Endodermal cell (in vitro differentiated cells): Measurements from ENCODE around the gene FAM193B. TPM values are rescaled to one million over a fixed set of nuclear protein-coding genes. Genes with fewer than 3 reads are reported as not detected.

Source experiments
- DNase-seq: peaks from one replicate; pipeline ENCODE4 v3.0.0-alpha.2; 2017
- H3K27ac ChIP-seq: 2 replicates; pipeline ENCODE4 v1.5.1; 2013; ENCODE audit warnings: mild to moderate bottlenecking, low read depth, low read length, moderate library complexity
- H3K27me3 ChIP-seq: 2 replicates; pipeline ENCODE4 v1.6.1; 2013; ENCODE audit warnings: mild to moderate bottlenecking, low read length, moderate library complexity; ENCODE audit not compliant: insufficient read depth, control insufficient read depth, poor library complexity, severe bottlenecking
- H3K36me3 ChIP-seq: 2 replicates; pipeline ENCODE4 v1.7.0; 2013; ENCODE audit warnings: mild to moderate bottlenecking, low read length, moderate library complexity; ENCODE audit not compliant: control insufficient read depth, insufficient read depth
- H3K4me1 ChIP-seq: one replicate; pipeline ENCODE4 v1.7.0; 2013; ENCODE audit warnings: low read length; ENCODE audit not compliant: control insufficient read depth, insufficient read depth
- H3K4me3 ChIP-seq: 2 replicates; pipeline ENCODE4 v1.5.1; 2013; ENCODE audit warnings: mild to moderate bottlenecking, low read length, moderate library complexity
- H3K9ac ChIP-seq: 2 replicates; pipeline ENCODE4 v1.6.1; 2013; ENCODE audit warnings: mild to moderate bottlenecking, low read length, moderate library complexity; ENCODE audit not compliant: poor library complexity, severe bottlenecking; ENCODE audit errors: extremely low read depth
- H3K9me3 ChIP-seq: 2 replicates; pipeline ENCODE4 v1.6.1; 2013; ENCODE audit warnings: mild to moderate bottlenecking, low read length, moderate library complexity; ENCODE audit not compliant: control insufficient read depth
- H3K27ac Mint-ChIP-seq: 2 replicates; pipeline ENCODE4 v1.8.0; 2020; ENCODE audit warnings: mixed read lengths
- H3K27me3 Mint-ChIP-seq: 2 replicates; pipeline ENCODE4 v1.8.0; 2021; ENCODE audit warnings: mild to moderate bottlenecking, mixed read lengths; ENCODE audit not compliant: insufficient read depth
- H3K36me3 Mint-ChIP-seq: 2 replicates; pipeline ENCODE4 v1.8.0; 2020; ENCODE audit warnings: low read depth, mixed read lengths
- H3K4me1 Mint-ChIP-seq: 2 replicates; pipeline ENCODE4 v1.8.0; 2020; ENCODE audit warnings: mixed read lengths
- H3K4me3 Mint-ChIP-seq: 2 replicates; pipeline ENCODE4 v1.8.0; 2020; ENCODE audit warnings: mild to moderate bottlenecking, moderate library complexity, mixed read lengths
- H3K9me3 Mint-ChIP-seq: 2 replicates; pipeline ENCODE4 v1.8.0; 2020; ENCODE audit warnings: mild to moderate bottlenecking, mixed read lengths
- WGBS, 2 experiments: methylation state at CpG; one replicate each; pipeline versions ENCODE4 v1.1.5 to v1.1.7; 2013; ENCODE audit warnings: missing lambda C conversion rate in 2 of 2, mixed read lengths in 1 of 2; ENCODE audit not compliant: insufficient coverage in 1 of 2, insufficient read length in 1 of 2; 5-methylcytosine and 5-hydroxymethylcytosine counted together
- total RNA-seq, 2 donors: library from RNA; stranded (reverse); fragmentation: NEBNext Ultra II Directional in 1 of 2; extraction: Animal tissue kit (Norgen Biotek cat#: 25700) in 1 of 2; gene quantifications; 2 replicates in 1 of 2; 3 replicates in 1 of 2; pipeline ENCODE4 v1.2.1, GENCODE V29; 2021
- TF ChIP-seq, protein P1 (sequence below): fragments of 200-600 bp; sonication (generic); conservative IDR thresholded peaks from 2 replicates; pipeline ENCODE4 v1.5.0; 2021; ENCODE audit warnings: antibody characterized with exemption, mild to moderate bottlenecking

FAM193B gene
- total RNA-seq, 2 donors from 2014 or later, result 112 to 115 TPM

DNA sequence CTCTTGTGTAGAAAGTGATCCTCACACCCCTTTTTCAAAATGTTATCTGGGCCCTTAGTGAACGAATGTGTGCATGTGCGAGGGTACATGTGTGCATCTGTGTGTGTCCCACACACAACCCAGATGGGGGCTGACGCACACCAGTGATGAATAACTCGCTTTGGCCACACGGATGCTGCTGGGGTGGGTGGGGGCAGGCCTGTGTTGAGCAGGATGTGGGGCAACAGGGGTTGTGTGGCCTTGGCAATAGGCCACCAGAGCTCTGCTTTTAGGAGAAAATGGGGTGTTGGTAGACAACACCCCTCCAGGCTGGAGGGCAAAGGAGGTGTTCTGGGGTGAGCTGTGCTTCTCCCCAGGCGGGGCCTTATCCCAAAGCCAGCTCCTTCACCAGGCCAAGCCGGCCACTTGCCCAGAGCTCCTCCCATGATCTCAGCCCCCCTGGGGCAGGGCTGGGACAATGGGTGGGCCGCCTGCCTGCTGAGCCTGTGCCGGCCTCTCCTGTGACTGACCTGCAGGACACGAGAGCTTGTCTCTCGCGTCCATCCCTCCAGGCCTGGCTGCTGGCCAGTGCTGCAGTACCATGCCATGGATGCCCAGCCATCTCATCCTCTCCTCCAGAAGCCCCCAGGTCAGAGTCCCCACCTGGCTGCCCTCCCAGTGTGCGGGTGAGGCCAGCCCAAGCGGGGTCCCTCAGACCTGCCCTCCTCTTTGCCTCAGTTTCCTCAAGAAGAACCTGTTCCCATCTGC is 82.6 kb downstream of the FAM193B start:
- WGBS, 2 experiments, result 71 to 73% methylated on average over 9 to 14 of the region's 14 CpGs
- peak; percentile 60 for DNase-seq
- Mint-ChIP-seq H3K36me3 (peaks cover 44% of the 10 kb centered on the region), H3K27ac (peak overlapping the region; percentile 44), H3K4me1 (peaks cover 35% of the 10 kb centered on the region), H3K4me3 (peak overlapping the region; percentile 74), H3K9me3 (no peaks in the 10 kb centered on the region), H3K27me3 (no peaks in the 10 kb centered on the region)
- Histone ChIP-seq H3K9me3 (no peaks in the 10 kb centered on the region), H3K36me3 (peaks cover 55% of the 10 kb centered on the region), H3K4me3 (peak overlapping the region; percentile 93), H3K9ac (peak overlapping the region; percentile 86), H3K27me3 (no peaks in the 10 kb centered on the region), H3K27ac (peak overlapping the region; percentile 96), H3K4me1 (peaks cover 31% of the 10 kb centered on the region)
- TF ChIP-seq, protein P1, sequence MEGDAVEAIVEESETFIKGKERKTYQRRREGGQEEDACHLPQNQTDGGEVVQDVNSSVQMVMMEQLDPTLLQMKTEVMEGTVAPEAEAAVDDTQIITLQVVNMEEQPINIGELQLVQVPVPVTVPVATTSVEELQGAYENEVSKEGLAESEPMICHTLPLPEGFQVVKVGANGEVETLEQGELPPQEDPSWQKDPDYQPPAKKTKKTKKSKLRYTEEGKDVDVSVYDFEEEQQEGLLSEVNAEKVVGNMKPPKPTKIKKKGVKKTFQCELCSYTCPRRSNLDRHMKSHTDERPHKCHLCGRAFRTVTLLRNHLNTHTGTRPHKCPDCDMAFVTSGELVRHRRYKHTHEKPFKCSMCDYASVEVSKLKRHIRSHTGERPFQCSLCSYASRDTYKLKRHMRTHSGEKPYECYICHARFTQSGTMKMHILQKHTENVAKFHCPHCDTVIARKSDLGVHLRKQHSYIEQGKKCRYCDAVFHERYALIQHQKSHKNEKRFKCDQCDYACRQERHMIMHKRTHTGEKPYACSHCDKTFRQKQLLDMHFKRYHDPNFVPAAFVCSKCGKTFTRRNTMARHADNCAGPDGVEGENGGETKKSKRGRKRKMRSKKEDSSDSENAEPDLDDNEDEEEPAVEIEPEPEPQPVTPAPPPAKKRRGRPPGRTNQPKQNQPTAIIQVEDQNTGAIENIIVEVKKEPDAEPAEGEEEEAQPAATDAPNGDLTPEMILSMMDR, result no peak

DNA sequence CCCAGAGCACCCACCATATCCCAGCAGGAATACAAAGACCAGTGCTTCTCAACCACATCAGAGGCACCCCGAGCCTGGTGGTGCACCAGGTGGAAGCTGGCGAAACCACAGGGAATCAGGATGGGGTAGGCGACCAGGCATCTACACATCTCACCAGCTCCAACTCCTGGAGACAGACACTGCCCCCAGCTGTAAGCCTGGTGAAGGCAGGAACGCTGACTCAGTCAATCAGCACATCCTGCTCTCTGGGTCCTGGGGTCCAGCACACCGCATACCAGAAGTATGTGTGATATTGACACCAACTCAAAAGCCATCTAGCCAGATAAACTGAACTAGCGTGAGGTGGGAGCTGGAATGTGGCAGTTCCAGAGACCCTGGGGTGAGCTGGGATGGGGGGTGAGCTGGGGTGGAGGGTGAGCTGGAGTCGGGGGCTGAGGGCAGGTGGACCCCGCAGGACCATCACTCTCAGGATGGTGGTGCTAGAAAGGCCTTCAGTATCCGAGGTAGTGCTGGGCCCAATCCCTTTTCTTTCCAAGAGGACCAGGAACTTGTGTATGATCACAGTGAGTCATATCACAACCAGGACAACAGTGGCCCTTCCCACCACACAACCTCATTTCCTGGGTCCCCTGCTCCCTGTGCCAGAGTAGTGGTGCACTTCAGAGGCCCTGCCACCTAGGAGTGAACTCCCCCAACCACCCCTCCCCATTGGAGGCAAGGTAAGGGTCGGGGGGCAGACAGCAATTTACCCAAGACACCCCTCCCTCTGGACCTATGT is 83.4 kb downstream of the FAM193B start:
- peaks cover 5% of the 10 kb centered on the region for H3K9me3 ChIP-seq
- H3K27ac Mint-ChIP-seq, result peak overlapping the region; percentile 83
- H3K27me3 ChIP-seq, result no peaks in the 10 kb centered on the region
- DNase-seq, result peak; percentile 67
- peak overlapping the region; percentile 85 for H3K27ac ChIP-seq
- 92% methylated on average over 5 to 10 of the region's 10 CpGs for WGBS, 2 experiments
- H3K4me3 Mint-ChIP-seq, result peak overlapping the region; percentile 74
- no peaks in the 10 kb centered on the region for H3K27me3 Mint-ChIP-seq
- peak overlapping the region; percentile 93 for H3K4me3 ChIP-seq
- H3K4me1 Mint-ChIP-seq, result peaks cover 30% of the 10 kb centered on the region
- TF ChIP-seq, protein P1, result no peak
- H3K9me3 Mint-ChIP-seq, result peaks cover 1% of the 10 kb centered on the region
- peaks cover 31% of the 10 kb centered on the region for H3K4me1 ChIP-seq
- peaks cover 52% of the 10 kb centered on the region for H3K36me3 Mint-ChIP-seq
- H3K9ac ChIP-seq, result peak overlapping the region; percentile 38
- peaks cover 63% of the 10 kb centered on the region for H3K36me3 ChIP-seq

Other genes with a start within 250 kb of the FAM193B start
- 10 to 100 TPM; 14.2 to 20.4 TPM for gene MXD3, start 242.7 kb downstream of the FAM193B start, total RNA-seq
- gene LMAN2, start 202.9 kb downstream of the FAM193B start, total RNA-seq, result 100 to 1,000 TPM; 119 to 128 TPM
- gene RGS14, start 196.6 kb downstream of the FAM193B start, total RNA-seq, result 10 to 100 TPM; 14.2 to 21.9 TPM
- not detected for gene SLC34A1, start 170.1 kb downstream of the FAM193B start, total RNA-seq
- gene PFN3, start 153.9 kb downstream of the FAM193B start, total RNA-seq, result not detected
- 1 to 10 TPM in 1 of 2 donors, under 1 TPM in 1; 0.95 to 2.9 TPM for gene F12, start 145.0 kb downstream of the FAM193B start, total RNA-seq
- gene GRK6, start 127.9 kb downstream of the FAM193B start, total RNA-seq, result 10 to 100 TPM; 51.6 to 66.8 TPM
- gene PRR7, start 107.7 kb downstream of the FAM193B start, total RNA-seq, result 1 to 10 TPM; 4.7 to 8.0 TPM
- gene DBN1, start 80.9 kb downstream of the FAM193B start, total RNA-seq, result 100 to 1,000 TPM; 322 to 383 TPM
- gene PDLIM7, start 57.0 kb downstream of the FAM193B start, total RNA-seq, result 100 to 1,000 TPM; 196 to 241 TPM
- 1 to 10 TPM; 2.1 to 7.7 TPM for gene DOK3, start 44.7 kb downstream of the FAM193B start, total RNA-seq
- 100 to 1,000 TPM; 115 TPM for gene DDX41, start 37.6 kb downstream of the FAM193B start, total RNA-seq
- gene TMED9, start 37.6 kb upstream of the FAM193B start, total RNA-seq, result 100 to 1,000 TPM; 184 to 205 TPM
- 10 to 100 TPM; 27.4 to 33.7 TPM for gene B4GALT7, start 45.6 kb upstream of the FAM193B start, total RNA-seq
- not detected for gene FAM153A, start 228.3 kb upstream of the FAM193B start, total RNA-seq